HCT116 (cell line): ENCODE measurements around the gene SRCIN1. TPM values are rescaled to one million over a fixed set of nuclear protein-coding genes. Genes with fewer than 3 reads are reported as not detected.

Experiments
- ATAC-seq: fragments of 200-7000 bp; cut with Tn5 transposase; 2 replicates; pipeline ENCODE4 v1.9.1; 2020; ENCODE audit warnings: mild to moderate bottlenecking, moderate library complexity
- BruUV-seq: library from RNA; stranded (reverse); fragments of 400-500 nt; replicated peaks from 2 replicates; lab custom pipeline; 2021; lab: Mats Ljungman, UMichigan
- CTCF ChIA-PET: fragments of 300-600 bp; sonication (Branson Sonifier 250); formaldehyde crosslinking; loops from one replicate; lab custom pipeline; 2021; ENCODE audit warnings: antibody characterized with exemption; lab: Charles Lee
- POLR2A ChIA-PET: fragments of 300-600, 350-600 bp; sonication (Branson Sonifier 250); formaldehyde crosslinking; loops from one replicate; lab custom pipeline; 2021; ENCODE audit warnings: antibody characterized with exemption; lab: Charles Lee
- RAD21 ChIA-PET, 2 experiments: fragments of 300-600 bp; sonication (Branson Sonifier 250); formaldehyde crosslinking; loops; one replicate each; lab custom pipeline; 2023; ENCODE audit warnings: low total read pairs in 2 of 2; ENCODE audit not compliant: uncharacterized antibody in 2 of 2, unreplicated experiment in 2 of 2, low non-redundant PET in 1 of 2; lab: Charles Lee
- DNase-seq: peaks from one replicate; pipeline ENCODE4 v3.0.0-alpha.2; 2010; ENCODE audit warnings: low read depth, low spot score
- H2AFZ ChIP-seq: fragments of 200-600 bp; shearing (Covaris generic), sonication (generic); 2 replicates; pipeline ENCODE4 v1.6.1; 2017; ENCODE audit warnings: low read depth, mixed run types, mixed read lengths, antibody characterized with exemption, low read length; ENCODE audit not compliant: poor library complexity, severe bottlenecking
- H3K27ac ChIP-seq: 2 replicates; pipeline ENCODE4 v1.5.1; 2012; ENCODE audit warnings: low read depth, low read length
- H3K27me3 ChIP-seq: fragments of 200-600 bp; sonication (generic); 2 replicates; pipeline ENCODE4 v1.6.1; 2016; ENCODE audit warnings: mixed run types, low read length, mixed read lengths; ENCODE audit not compliant: insufficient read depth
- H3K36me3 ChIP-seq, 2 experiments: fragments of 200-500 bp in 1 of 2; fragments of 200-600 bp in 1 of 2; sonication (Bioruptor generic) in 1 of 2; sonication (generic) in 1 of 2; 2 replicates each; pipeline versions ENCODE4 v1.5.1 to v1.6.1; 2014 to 2016; ENCODE audit warnings: low read length in 2 of 2, inconsistent platforms in 1 of 2, mixed read lengths in 1 of 2, mixed run types in 1 of 2; ENCODE audit not compliant: insufficient read depth in 2 of 2, control insufficient read depth in 1 of 2
- H3K4me1 ChIP-seq, 2 experiments: fragments of 200-600 bp in 1 of 2; sonication (generic) in 1 of 2; 2 replicates each; pipeline versions ENCODE4 v1.5.1 to v1.6.1; 2012 to 2017; ENCODE audit warnings: low read length in 2 of 2, inconsistent platforms in 1 of 2, mild to moderate bottlenecking in 1 of 2, mixed read lengths in 1 of 2, mixed run types in 1 of 2, moderate library complexity in 1 of 2; ENCODE audit not compliant: insufficient read depth in 2 of 2, control insufficient read depth in 1 of 2
- H3K4me2 ChIP-seq: fragments of 200-600 bp; sonication (generic); 2 replicates; pipeline ENCODE4 v1.6.1; 2017; ENCODE audit warnings: mixed run types, low read length, mixed read lengths
- H3K4me3 ChIP-seq, 2 experiments: fragments of 200-600 bp in 1 of 2; sonication (generic) in 1 of 2; replicated peaks in 1 of 2; 2 replicates each; pipeline ENCODE4 v1.5.1; 2011 to 2016; ENCODE audit warnings: low read length in 2 of 2, control low read depth in 1 of 2, low read depth in 1 of 2, mild to moderate bottlenecking in 1 of 2, mixed read lengths in 1 of 2, mixed run types in 1 of 2
- H3K79me2 ChIP-seq: fragments of 200-600 bp; sonication (generic); 2 replicates; pipeline ENCODE4 v1.6.1; 2017; ENCODE audit warnings: mild to moderate bottlenecking, mixed run types, low read length, moderate library complexity, mixed read lengths; ENCODE audit not compliant: insufficient read depth
- H3K9ac ChIP-seq: fragments of 200-600 bp; sonication (generic); 2 replicates; pipeline ENCODE4 v1.6.1; 2016; ENCODE audit warnings: low read length, mixed read lengths
- H3K9me2 ChIP-seq: fragments of 200-600 bp; sonication (generic), shearing (Covaris generic); 2 replicates; pipeline ENCODE4 v1.6.1; 2017; ENCODE audit warnings: mixed run types, mild to moderate bottlenecking, moderate library complexity; ENCODE audit not compliant: insufficient read depth
- H3K9me3 ChIP-seq, 2 experiments: fragments of 200-500 bp in 1 of 2; fragments of 200-600 bp in 1 of 2; sonication (Bioruptor generic) in 1 of 2; sonication (generic) in 1 of 2; 2 replicates each; pipeline ENCODE4 v1.6.1; 2014 to 2017; ENCODE audit warnings: low read length in 2 of 2, mixed read lengths in 2 of 2, inconsistent platforms in 1 of 2, low read depth in 1 of 2, mild to moderate bottlenecking in 1 of 2, mixed run types in 1 of 2, moderate library complexity in 1 of 2; ENCODE audit not compliant: control insufficient read depth in 1 of 2, insufficient read depth in 1 of 2
- H4K20me1 ChIP-seq: fragments of 200-600 bp; sonication (generic), shearing (Covaris generic); 2 replicates; pipeline ENCODE4 v1.6.1; 2017; ENCODE audit warnings: mixed run types, mild to moderate bottlenecking, moderate library complexity; ENCODE audit not compliant: insufficient read depth
- CTCF ChIP-seq, 3 experiments: fragments of 200-600 bp in 1 of 3; sonication (generic) in 1 of 3; IDR thresholded peaks in 2 of 3; conservative IDR thresholded peaks in 1 of 3; 2 replicates each; pipeline ENCODE4 v1.5.1; 2012 to 2017; ENCODE audit warnings: low read depth in 2 of 3, low read length in 2 of 3, antibody characterized with exemption in 1 of 3, borderline replicate concordance in 1 of 3, control low read depth in 1 of 3, mild to moderate bottlenecking in 1 of 3, mixed read lengths in 1 of 3, mixed run types in 1 of 3, moderate library complexity in 1 of 3; ENCODE audit not compliant: insufficient read depth in 1 of 3
- ELF1 ChIP-seq: IDR thresholded peaks from 2 replicates; pipeline ENCODE4 v1.6.1; 2012; ENCODE audit warnings: low read depth, borderline replicate concordance
- EZH2 ChIP-seq: fragments of 200-600 bp; sonication (generic); IDR thresholded peaks from 2 replicates; pipeline ENCODE4 v1.6.1; 2017; ENCODE audit warnings: antibody characterized with exemption, mixed run types
- POLR2A ChIP-seq: IDR thresholded peaks from 2 replicates; pipeline ENCODE4 v1.7.0; 2011; ENCODE audit warnings: borderline replicate concordance; ENCODE audit not compliant: insufficient read depth, insufficient read length; ENCODE audit errors: extremely low read depth
- RAD21 ChIP-seq: IDR thresholded peaks from 2 replicates; pipeline ENCODE4 v1.6.1; 2012; ENCODE audit warnings: low read depth, mild to moderate bottlenecking
- SRF ChIP-seq: IDR thresholded peaks from 2 replicates; pipeline ENCODE4 v1.6.1; 2012; ENCODE audit warnings: low read depth
- YY1 ChIP-seq: IDR thresholded peaks from 2 replicates; pipeline ENCODE4 v1.6.1; 2011; ENCODE audit warnings: low read length, low read depth, moderate library complexity, mild to moderate bottlenecking; ENCODE audit not compliant: insufficient replicate concordance; ENCODE audit errors: extremely low read depth
- ZFX ChIP-seq: fragments of 450-650 bp; IDR thresholded peaks from 2 replicates; pipeline ENCODE4 v1.6.1; 2017
- intact Hi-C: fragments of 100-400 bp; cut with micrococcal nuclease; formaldehyde crosslinking; loops from 2 replicates; pipeline ENCODE4 v1.10.0; 2022
- total RNA-seq: library from RNA; stranded (reverse); gene quantifications from one replicate; pipeline ENCODE4 v1.2.1, GENCODE V29; 2021; ENCODE audit not compliant: unreplicated experiment

Gene SRCIN1
- total RNA-seq, 1 experiment from 2014 or later: 10.5 TPM

DNA sequence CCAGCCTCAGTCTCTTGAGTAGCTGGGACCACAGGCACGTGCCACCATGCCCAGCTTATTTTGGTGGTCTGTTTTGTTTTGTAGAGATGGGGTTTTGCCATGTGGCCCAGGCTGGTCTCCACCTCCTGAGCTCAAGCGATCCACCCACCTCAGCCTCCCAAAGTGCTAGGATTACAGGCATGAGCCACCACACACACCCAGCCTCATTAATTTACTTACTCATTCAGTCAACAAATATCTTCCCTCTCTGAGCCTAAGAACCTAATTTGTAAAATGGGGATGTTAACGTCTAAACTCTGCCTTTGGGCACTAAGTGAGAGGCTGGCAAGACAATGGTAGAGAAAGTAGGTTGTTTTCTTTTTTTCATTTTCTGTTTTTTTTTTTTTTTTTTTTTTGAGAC lies 22.6 kb downstream of the SRCIN1 start (continued):
- no peak for TF ChIP-seq ZFX
- no peak for TF ChIP-seq POLR2A
- TF ChIP-seq ELF1: no peak
- TF ChIP-seq EZH2: no peak
- no peak for TF ChIP-seq CTCF (IDR thresholded peaks at IDR 0.05 in 2 of 3, conservative IDR thresholded peaks at IDR 0.05 in 1 of 3; ENCODE audit: borderline replicate concordance in 1 of 3, insufficient read depth in 1 of 3, low read depth in 2 of 3, low read length in 2 of 3)
- TF ChIP-seq YY1: no peak

- CTCF ChIA-PET: interaction anchor here (1.2 to 6.4 kb wide), 3 partner anchors 23 to 86 kb away, joined by 3 to 100 read pairs (median 5); no protein-coding TSS in a partner anchor
- Histone ChIP-seq H3K4me1 (peaks cover 24 to 39% of the 10 kb centered on the region in 2 experiments), H3K79me2 (no peaks in the 10 kb centered on the region), H3K9ac (no peak overlapping the region), H3K27ac (no peak overlapping the region), H3K9me3 (no peaks in the 10 kb centered on the region), H3K9me2 (no peaks in the 10 kb centered on the region), H2AFZ (no peak overlapping the region), H3K4me3 (no peak overlapping the region)
- POLR2A ChIA-PET: interaction anchor here (1.0 to 1.4 kb wide), 2 partner anchors 23 to 24 kb away, joined by 4 read pairs; no protein-coding TSS in a partner anchor
- ATAC-seq: no peak
- RAD21 ChIA-PET: interaction anchor here (1.5 to 5.2 kb wide), 2 partner anchors 23 to 24 kb away, joined by 7 to 21 read pairs; no protein-coding TSS in a partner anchor
- BruUV-seq: no TSS peak
- TF ChIP-seq ELF1 (no peak), SRF (no peak), RAD21 (no peak)
- TF ChIP-seq, all 23 proteins: peak for 0
- DNase-seq: no peak
- Histone ChIP-seq H3K27me3 (no peaks in the 10 kb centered on the region), H3K4me2 (no peak overlapping the region), H3K36me3 (no peaks in the 10 kb centered on the region), H4K20me1 (no peaks in the 10 kb centered on the region)
- intact Hi-C loops: loop anchor here (10.0 kb wide), 1 partner anchor 83 kb away; no protein-coding TSS in a partner anchor
Measured at GRCh38 chr17:38582069-38582468, 23.7 kb downstream of the SRCIN1 start.
